HK-2 (cell line): ENCODE results near the gene UBD.

Source experiments
- DNase-seq: peaks from one replicate; pipeline ENCODE4 v3.0.0-alpha.2; 2018; ENCODE audit not compliant: unreplicated experiment

UBD gene

GRCh38 chr6:29561091-29561490 is 1.6 kb upstream of the UBD start:
- DNase-seq, result no peak

GRCh38 chr6:29558439-29559079 is 973 bp downstream of the UBD start:
- no peak for DNase-seq

GRCh38 chr6:29557320-29557719 is 2.2 kb downstream of the UBD start:
- no peak for DNase-seq

GRCh38 chr6:29554764-29555163 is 4.8 kb downstream of the UBD start:
- DNase-seq, result no peak

- DNase-seq, result no peak
Measured at GRCh38 chr6:29553268-29554057, 6.1 kb downstream of the UBD start.

- DNase-seq, result no peak
Measured at GRCh38 chr6:29552512-29553051, 7.0 kb downstream of the UBD start.

- DNase-seq, result no peak
Measured at GRCh38 chr6:29547573-29547972, 12.0 kb downstream of the UBD start.

- no peak for DNase-seq
Measured at GRCh38 chr6:29537714-29538403, 21.7 kb downstream of the UBD start.

- DNase-seq, result no peak
Measured at GRCh38 chr6:29532320-29532951, 27.1 kb downstream of the UBD start.

GRCh38 chr6:29531668-29532067 is 27.9 kb downstream of the UBD start:
- DNase-seq, result no peak

- DNase-seq, result no peak
Measured at GRCh38 chr6:29530671-29531310, 28.7 kb downstream of the UBD start.

- no peak for DNase-seq
Measured at GRCh38 chr6:29529956-29530355, 29.6 kb downstream of the UBD start.

GRCh38 chr6:29528988-29529560 is 30.5 kb downstream of the UBD start:
- DNase-seq, result no peak

- no peak for DNase-seq
Measured at GRCh38 chr6:29528300-29528931, 31.1 kb downstream of the UBD start.

GRCh38 chr6:29527564-29527963 is 32.0 kb downstream of the UBD start:
- no peak for DNase-seq

- DNase-seq, result no peak
Measured at GRCh38 chr6:29527126-29527525, 32.4 kb downstream of the UBD start.

- no peak for DNase-seq
Measured at GRCh38 chr6:29525311-29525639, 34.3 kb downstream of the UBD start.

GRCh38 chr6:29524444-29525310 is 34.9 kb downstream of the UBD start:
- DNase-seq, result no peak

- DNase-seq, result no peak
Measured at GRCh38 chr6:29524044-29524443, 35.5 kb downstream of the UBD start.

GRCh38 chr6:29522227-29522626 is 37.3 kb downstream of the UBD start:
- DNase-seq, result no peak
